GM18499 (cell line): Measurements from ENCODE around the gene TJAP1.

Experiments
- ATAC-seq: cut with Tn5 transposase; IDR thresholded peaks from one replicate; pipeline ENCODE4 v1.9.1; 2021; ENCODE audit warnings: moderate number of reproducible peaks; ENCODE audit not compliant: insufficient read depth, unreplicated experiment

TJAP1 gene

DNA sequence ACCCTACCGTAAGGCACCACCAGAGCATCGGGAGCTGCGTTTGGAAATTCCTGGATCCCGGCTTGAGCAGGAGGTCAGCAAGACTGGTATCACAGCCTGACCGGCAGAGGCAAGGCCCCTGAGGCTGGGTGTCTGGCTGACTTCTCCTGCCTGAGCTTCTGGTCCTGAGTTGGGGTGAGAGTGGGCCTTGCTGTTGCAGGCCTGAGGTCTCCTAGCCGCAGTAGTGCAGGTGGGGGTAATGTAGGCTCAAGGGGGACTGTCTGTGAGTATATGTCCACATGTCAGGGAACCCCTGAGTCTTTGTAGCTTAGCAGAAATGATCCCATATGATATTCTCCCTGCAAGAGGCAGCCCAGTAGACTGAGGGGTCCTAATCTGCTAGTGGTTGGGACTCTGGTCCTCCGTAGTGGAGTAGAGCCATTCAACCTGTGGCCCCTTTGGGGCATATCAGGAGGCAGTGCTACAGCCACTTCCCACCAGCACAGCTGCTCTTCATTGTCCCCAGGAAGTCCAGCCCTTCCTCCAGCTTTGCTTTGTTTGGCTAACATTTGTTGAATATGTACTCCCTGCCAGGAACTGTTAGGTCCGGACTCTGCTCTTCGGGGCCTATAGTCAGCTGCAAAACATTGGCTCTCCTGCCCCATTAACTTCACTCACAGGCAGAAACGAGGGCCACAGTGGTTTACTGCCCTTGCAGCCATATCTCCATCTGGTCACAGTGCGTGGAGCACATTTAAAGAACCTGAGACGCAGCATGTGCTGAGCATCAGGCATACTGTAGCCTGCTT, 21.9 kb downstream of the TJAP1 start:
- ATAC-seq, result no peak

DNA sequence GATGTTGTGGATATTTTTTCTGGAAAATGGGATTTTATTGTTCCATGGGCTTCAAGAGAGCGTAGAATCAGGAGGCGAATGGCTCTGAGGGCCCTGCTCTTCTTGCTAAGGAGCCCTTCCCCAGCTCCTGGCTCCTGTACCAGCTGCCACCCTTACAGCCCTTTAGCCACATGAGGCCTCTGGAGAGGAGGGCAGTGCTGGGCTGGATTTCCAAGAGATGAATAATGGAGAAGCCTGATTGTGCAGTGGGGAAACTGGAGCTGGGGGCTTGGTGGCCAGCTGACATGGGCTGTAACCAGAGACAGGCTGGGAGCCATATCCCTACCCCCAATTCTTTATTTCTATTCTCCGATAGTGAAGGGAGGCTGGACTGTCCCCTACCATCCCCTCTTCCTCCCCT, 23.6 kb downstream of the TJAP1 start:
- ATAC-seq, result no peak

DNA sequence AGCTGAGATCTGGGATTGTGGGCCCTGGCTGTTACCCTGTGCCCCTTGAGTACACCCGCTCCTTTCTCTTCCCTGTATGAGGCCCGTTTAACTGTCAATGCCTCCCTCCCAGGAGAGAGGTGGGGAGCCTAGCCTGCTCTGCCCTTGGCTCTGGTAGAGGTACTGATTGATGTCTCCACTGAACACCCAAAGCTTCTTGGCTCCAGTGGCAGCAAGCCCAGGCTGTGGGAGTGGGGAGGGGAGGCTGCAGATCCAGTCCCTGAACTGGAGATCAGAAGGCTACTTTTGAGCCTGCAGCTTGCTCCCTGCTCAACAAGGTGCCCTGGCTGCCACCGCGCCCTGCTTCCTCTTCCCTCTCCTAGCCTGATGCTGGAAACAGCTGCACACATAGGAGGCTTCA, 25.3 kb downstream of the TJAP1 start:
- no peak for ATAC-seq

DNA sequence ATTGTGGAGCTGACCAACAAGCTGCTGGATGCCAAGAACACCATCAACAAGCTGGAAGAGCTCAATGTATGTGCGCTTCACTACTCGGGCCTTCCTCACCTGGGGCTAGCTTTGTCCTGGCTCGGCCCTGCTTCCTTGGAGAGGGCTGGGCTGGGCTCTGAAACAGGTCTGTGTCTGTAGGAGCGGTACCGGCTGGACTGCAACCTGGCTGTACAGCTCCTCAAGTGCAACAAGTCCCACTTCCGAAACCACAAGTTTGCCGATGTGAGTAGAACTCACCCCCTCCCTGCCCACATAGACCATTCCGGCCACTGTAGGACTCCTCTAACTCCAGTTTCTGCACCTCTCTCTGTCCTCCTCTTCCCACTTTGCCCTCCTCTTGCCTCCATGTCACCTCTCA, 26.1 kb downstream of the TJAP1 start:
- ATAC-seq, result no peak

DNA sequence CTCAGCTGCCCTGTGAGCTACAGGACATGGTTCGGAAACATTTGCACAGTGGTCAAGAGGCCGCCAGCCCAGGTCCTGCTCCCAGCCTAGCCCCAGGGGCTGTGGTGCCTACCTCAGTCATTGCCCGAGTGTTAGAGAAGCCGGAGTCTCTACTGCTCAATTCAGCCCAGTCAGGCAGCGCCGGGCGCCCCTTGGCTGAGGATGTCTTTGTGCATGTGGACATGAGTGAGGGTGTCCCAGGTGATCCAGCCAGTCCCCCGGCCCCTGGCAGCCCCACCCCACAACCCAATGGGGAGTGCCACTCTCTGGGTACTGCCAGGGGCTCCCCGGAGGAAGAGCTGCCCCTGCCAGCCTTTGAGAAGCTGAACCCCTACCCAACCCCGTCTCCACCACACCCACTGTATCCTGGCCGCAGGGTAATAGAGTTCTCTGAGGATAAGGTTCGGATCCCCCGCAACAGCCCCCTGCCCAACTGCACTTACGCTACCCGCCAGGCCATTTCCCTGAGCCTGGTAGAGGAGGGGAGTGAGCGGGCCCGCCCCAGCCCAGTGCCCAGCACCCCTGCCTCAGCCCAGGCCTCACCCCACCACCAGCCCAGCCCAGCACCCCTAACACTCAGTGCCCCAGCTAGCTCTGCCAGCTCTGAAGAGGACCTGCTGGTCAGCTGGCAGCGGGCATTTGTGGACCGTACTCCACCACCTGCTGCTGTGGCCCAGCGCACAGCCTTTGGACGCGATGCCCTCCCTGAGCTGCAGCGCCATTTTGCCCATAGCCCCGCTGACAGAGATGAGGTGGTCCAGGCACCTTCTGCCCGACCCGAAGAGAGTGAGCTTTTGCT, 27.6 kb downstream of the TJAP1 start:
- ATAC-seq, result no peak

DNA sequence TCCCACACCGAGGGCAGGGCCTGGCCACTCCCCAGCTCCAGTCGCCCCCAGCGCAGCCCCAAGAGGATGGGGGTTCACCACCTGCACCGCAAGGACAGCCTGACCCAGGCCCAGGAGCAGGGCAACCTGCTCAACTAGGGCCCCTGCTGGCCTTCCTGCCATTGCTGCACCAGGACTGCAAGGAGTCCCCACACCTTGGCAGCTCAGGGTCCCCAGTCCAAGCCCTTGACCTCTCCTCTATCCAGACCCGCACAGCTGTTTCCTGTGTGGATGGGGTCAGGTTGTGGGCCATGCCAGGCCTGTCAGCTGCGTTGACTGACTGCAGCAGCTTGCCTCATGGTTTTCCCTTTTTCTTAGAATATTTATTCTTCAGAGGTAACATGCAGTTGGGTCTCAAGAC, 28.3 kb downstream of the TJAP1 start:
- no peak for ATAC-seq

DNA sequence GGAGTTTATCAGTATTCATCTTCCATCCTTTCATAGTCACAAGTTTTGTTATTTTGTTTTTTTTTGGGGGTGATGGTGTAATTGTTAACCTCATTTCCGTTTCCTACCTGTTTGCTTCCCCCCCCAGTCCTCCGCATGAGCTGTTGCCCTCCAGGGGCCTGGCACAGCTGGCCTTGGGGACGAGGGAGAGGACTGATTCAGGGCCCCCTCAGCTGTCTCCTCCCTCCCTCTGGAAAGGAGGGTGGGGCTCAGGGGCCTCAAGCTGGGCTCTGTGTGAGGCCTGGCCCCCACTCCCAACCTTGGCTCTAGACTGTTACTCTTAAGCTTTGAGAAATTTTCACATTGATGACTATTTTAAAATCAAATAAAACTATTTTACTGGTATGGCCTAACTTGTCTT, 28.8 kb downstream of the TJAP1 start:
- no peak for ATAC-seq

DNA sequence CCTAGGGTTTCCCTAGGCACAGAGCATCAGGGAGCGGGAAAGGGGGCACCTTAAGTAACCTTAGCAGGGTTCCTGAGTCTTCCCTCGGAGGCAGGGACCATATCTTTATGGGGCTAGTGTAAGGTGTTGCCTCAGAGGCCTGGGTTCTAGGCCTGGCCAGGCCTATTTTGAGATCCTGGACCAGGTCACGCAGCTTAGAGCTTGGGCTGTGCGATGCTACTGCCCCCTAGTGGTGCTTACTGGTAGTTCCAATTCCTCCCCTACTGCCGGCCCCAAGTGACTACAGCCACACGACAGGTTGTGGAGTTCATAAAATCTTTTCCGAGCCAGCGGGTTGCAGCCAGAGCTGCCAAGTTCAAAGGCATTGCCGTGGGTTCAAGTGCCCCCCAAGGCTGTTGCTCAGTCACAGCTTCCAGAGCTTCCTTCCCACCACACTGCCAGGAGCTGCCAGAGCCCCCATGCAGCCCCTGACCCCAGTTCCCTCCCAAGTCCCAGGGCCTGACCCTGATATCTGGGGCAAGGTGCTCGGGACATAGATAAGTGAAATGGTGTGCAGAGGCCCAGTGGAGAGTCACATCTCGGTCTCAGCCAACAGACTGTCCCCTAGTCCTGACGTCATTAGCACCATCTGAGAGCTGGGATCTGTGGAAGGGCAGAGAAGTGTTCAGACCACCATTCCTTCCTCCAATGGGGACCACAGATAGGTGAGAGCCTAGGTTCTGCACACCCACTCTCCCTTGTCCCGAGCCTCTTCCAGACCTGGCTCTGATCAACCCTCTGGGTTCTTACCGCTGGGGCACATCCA, 29.5 kb downstream of the TJAP1 start:
- ATAC-seq, result no peak

DNA sequence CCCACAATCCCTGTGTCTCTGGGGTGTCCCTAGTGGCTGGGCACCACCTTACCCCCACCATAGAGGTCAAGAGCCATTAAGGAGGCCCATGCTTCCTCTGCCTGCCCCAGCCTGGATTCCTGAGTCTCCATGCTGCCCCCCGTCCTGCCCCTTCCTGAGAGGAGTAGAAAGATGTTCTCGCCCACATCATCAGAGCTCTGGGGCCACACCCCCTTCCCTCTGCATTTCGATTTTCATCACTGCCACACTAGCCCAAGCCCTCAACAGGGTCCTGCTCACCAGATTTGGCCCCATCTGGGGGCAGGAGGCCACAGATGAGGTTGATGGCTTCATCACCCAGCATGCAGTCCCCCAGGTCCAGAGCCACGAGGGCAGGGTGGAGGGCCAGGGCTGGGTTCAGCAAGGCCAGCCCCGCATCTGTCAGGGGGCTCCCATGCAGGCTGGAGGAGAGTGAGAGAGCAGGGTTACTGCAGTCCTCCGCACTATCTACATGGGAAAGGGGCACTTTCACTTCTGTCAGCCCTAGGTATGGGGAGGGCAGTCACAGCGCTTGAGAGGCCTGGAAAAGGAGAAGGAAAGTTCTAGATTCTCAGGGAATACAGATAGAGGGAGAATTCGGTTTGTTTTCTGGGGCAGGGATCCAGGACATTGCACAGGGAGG, 31.2 kb downstream of the TJAP1 start:
- no peak for ATAC-seq

DNA sequence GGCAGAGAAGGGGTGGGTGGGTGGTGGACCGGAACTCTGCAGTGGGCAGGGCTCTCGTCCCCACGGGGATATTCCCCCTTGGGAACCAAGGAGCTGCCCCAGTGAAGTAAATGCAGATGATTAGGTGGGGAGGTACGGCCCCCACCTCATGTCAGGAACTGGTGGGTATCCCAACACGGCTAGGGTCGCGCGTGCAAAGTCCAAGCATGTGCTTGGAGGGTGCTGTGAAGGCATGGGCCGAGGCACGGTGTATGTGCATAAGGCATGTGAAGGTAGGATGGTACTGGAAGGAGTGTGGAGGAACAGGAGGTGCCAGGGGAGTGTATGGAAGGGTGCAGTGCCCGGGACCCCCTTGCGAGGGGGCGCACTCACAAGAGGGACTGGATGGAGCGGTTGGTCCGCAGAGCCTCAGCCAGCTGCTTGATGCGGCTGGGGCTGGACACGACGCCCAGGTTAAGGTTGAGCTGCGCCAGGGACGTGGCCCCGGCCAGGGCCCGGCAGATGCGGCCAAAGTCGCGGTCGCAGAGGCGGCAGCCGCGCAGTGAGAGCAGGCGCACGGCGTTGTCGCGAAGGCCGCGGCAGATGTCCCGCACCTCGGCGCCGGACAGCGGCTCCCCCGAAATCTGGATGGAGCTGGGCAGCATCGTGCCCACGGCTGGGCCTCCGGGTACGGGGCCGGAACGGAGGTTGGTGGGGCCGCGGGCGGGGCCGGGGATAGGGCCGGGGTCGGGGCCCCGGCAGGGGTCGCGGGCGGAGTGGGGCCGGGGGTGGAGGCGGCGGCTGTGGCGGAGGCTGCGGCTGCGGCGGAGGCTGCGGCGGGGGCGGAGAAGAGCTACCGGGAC, 32.0 kb downstream of the TJAP1 start:
- no peak for ATAC-seq

DNA sequence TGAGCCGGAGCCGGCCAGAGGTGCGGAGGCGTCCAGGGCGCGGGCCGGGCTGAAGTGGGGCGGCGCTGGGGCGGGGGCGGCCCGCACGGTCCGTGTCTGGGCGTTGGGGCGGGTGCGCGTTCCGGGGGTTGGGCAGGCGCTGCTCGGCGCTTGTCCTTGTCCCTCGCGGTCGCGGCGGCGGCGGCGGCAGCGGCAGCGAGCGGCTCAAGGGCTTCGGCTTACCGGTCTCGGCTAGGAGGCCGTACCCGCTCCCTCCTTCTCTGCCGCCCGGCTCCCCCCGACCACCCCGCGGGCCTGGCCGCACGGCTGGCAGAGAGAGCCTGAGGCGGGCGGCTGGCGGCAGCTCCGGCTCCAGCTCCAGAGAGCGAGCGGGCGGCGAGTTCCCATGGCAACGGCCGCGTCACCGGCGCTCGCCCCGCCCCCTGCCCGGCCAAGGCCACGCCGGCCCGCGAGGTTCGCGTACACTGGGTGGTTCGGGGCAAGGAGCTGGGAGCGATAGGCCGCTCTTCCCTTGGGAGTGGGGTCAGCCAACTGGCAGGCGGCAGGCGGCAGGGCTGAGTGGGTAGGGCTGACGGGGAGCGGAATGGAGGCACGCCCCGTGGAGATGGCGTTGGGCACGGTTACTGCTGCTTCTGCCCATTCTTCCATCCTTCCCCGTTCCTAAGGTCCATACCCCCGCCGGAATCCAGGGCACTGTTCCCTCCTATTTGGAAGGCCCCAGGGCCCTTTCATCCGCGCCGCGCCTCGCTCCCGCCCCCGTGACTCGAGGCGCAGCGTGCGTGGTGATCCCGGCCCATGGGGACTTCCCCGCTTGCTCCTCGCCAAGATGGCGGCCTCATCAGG, 32.8 kb downstream of the TJAP1 start, which contains the start of gene LRRC73:
LRRC73 (minus strand) TSS at position 363 of the 843 bp plus-strand sequence. CDS start 561 bp downstream, outside the sequence.
- no peak for ATAC-seq

DNA sequence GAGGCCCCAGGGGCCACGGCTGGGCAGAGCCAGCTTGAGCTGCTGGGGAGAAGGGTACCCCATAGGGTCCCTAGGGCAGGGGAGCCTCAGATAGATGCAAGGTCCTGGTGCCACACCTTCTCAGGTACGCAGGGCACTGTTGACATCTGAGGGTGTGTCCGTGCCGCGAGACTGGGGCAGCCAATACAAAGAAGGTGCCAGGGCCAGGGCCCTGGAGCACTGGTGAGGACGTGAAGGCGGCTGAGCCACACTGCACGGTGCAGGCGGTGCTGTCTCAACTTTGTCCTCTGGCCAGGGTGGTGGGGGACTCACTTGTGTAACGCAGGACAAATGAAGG, 33.4 kb downstream of the TJAP1 start:
- no peak for ATAC-seq

DNA sequence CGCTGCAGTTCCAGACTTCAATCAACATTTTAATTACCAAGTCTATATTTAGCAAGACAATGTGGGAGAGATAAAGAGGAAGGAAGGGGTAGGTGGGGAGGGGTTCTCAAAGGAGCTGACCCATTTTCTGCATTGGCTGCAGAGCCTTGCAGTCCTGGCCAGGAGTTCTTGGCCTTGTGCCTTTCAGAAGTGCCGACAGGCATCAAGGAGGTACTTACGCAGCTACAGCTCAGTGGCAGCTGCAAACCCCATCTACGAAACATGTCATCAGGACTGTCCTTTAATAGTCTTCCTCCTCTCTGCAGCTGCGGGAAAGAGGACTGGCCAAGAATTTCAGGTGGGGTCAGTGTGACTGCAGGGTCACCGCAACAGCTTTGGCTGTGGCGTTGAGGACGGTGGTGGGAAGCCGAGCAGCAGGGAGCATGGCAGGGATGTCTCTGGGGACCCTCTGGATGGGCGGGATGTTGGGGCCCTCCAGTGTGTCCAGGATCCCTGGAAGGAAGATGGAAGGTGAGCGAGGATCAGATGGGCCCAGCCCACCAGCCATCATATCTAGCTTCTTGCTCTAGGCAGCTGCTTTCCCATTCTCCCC, 34.5 kb downstream of the TJAP1 start:
- no peak for ATAC-seq

DNA sequence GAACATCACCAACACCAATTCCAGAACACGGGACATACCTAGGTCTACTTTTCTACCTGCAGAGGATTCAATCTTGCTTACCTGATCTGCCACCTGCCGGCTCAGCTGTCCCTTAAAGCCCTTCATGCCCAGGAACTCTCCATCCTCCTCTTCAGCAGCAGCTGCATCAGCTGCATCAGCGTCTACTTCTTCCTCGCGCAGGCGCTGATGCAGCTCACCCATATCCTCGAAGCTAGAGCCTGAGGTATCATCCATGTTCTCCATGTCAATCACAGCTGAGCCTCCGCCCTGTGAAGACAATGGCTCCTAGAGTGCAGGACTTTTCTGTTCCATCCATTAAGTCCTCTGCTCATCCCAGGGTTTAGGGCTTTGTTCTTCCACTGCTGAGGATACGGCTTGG, 38.4 kb downstream of the TJAP1 start:
- no peak for ATAC-seq

DNA sequence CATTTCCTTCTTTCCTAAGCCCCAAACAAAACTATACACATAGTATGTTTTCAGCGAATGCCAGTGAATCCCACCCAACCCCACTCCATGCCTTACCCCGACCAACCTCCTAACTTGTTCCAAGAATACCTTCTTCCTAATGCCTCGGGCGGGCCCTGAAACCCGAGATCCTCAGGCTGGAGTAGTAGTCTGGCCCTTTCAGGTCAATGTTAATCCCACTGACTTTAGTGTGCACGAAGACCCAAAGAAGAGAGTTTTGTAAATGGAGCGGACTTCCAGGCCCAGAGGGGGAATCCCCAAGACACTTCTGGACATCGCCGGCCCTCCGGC, 39.0 kb downstream of the TJAP1 start:
- peak; percentile 2 for ATAC-seq

DNA sequence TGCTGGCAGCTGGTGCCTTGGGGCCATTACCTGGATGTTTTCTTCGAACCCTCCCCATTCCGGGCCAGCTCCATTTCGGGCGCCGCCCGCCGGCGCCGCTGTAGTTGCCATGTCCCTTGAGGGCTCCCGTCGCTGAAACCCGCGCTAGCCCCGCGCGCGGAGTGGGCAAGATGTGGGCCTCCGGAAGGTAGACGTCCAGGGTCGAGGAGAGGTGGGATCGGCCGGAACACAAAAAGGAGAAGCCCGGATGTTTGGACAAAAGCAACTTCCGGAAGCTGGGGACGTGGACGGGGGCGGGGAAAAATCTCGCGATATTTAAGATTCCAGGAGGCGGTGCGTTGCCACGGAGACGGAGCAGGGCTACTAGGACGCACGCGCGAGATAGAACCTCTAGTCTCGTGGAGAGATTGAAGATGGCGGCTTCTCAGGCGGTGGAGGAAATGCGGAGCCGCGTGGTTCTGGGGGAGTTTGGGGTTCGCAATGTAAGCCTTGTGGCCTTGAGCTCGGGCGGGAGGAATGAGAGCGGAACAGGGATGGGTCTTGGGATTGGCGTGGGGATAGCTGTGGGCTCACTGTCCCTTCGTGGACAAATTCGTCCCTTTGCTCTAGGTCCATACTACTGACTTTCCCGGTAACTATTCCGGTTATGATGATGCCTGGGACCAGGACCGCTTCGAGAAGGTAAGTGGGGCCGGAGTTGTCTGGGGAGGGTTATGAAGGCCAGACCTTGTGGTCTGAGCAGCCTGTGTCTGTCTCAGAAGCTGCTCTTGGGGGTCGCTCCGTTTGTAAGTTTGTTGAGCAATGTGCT, 39.5 kb downstream of the TJAP1 start, which contains the start of the genes POLR1C and YIPF3:
POLR1C (plus strand) TSS at position 393 of the 808 bp plus-strand sequence; CDS start at position 414, 21 bp downstream.
YIPF3 (minus strand) TSS at position 230 of the 808 bp plus-strand sequence; CDS start at position 111, 119 bp downstream.
- ATAC-seq, result peak; percentile 71
